HEK293 (cell line): ENCODE data around the gene CEMIP2.

Source experiments
- CTCF ChIA-PET: fragments of 350-600 bp; formaldehyde crosslinking; extraction: SDS; loops from one replicate; lab custom pipeline; 2021; ENCODE audit warnings: antibody characterized with exemption; lab: Yijun Ruan, JAX
- POLR2A ChIA-PET: fragments of 300-600 bp; formaldehyde crosslinking; extraction: SDS; loops from one replicate; lab custom pipeline; 2020; ENCODE audit warnings: antibody characterized with exemption, inconsistent platforms; lab: Yijun Ruan, JAX
- H3K27ac ChIP-seq: fragments of 200-500 bp; sonication (Bioruptor generic); 2 replicates; pipeline ENCODE4 v1.5.1; 2014; ENCODE audit warnings: low read depth, low read length, control low read depth, inconsistent platforms; ENCODE audit errors: extremely low read depth
- H3K36me3 ChIP-seq, 2 experiments: fragments of 200-500 bp in 1 of 2; sonication (Bioruptor generic) in 1 of 2; 1 replicate in 1 of 2; 2 replicates in 1 of 2; pipeline ENCODE4 v1.5.1; 2014 to 2017; ENCODE audit warnings: inconsistent platforms in 2 of 2, low read length in 2 of 2; ENCODE audit not compliant: control insufficient read depth in 2 of 2, insufficient read depth in 1 of 2
- H3K4me1 ChIP-seq: fragments of 200-500 bp; sonication (Bioruptor generic); 2 replicates; pipeline ENCODE4 v1.5.1; 2014; ENCODE audit warnings: mild to moderate bottlenecking, low read length, inconsistent platforms; ENCODE audit not compliant: control insufficient read depth, insufficient read depth
- H3K4me3 ChIP-seq: 2 replicates; pipeline ENCODE4 v1.5.1; 2011; ENCODE audit warnings: low read depth, mild to moderate bottlenecking, control low read depth, low read length, moderate library complexity
- H3K9me3 ChIP-seq: fragments of 200-500 bp; sonication (Bioruptor generic); 2 replicates; pipeline ENCODE4 v1.5.1; 2014; ENCODE audit warnings: low read depth, low read length, inconsistent platforms; ENCODE audit not compliant: control insufficient read depth, insufficient read depth
- GLIS2 ChIP-seq: fragments of 450-650 bp; formaldehyde crosslinking; IDR thresholded peaks from 2 replicates; pipeline ENCODE4 v1.5.1; 2016; ENCODE audit warnings: missing biosample characterization, missing genetic modification characterization
- HOXA7 ChIP-seq: sonication (generic); formaldehyde crosslinking; IDR thresholded peaks from 2 replicates; pipeline ENCODE4 v1.8.1; 2022; ENCODE audit warnings: missing genetic modification reagents, borderline replicate concordance
- KLF9 ChIP-seq: fragments of 450-650 bp; formaldehyde crosslinking; IDR thresholded peaks from 2 replicates; pipeline ENCODE4 v1.5.1; 2016; ENCODE audit warnings: missing biosample characterization, missing genetic modification characterization, low read depth
- MYNN ChIP-seq: fragments of 450-650 bp; formaldehyde crosslinking; IDR thresholded peaks from 2 replicates; pipeline ENCODE4 v1.5.1; 2016; ENCODE audit warnings: missing biosample characterization, missing genetic modification characterization, borderline replicate concordance
- ZBTB7A ChIP-seq: fragments of 450-650 bp; formaldehyde crosslinking; IDR thresholded peaks from 2 replicates; pipeline ENCODE4 v1.5.1; 2016; ENCODE audit warnings: low read depth, missing biosample characterization, missing genetic modification characterization
- ZNF10 ChIP-seq: fragments of 450-650 bp; formaldehyde crosslinking; IDR thresholded peaks from 2 replicates; pipeline ENCODE4 v1.5.1; 2017; ENCODE audit warnings: missing biosample characterization, missing genetic modification characterization
- ZNF114 ChIP-seq: fragments of 450-650 bp; formaldehyde crosslinking; IDR thresholded peaks from 2 replicates; pipeline ENCODE4 v1.5.0; 2017; ENCODE audit warnings: missing biosample characterization, missing genetic modification characterization
- ZNF132 ChIP-seq: fragments of 450-650 bp; formaldehyde crosslinking; IDR thresholded peaks from 2 replicates; pipeline ENCODE4 v1.5.1; 2017; ENCODE audit warnings: missing biosample characterization, missing genetic modification characterization, borderline replicate concordance
- ZNF23 ChIP-seq: fragments of 450-650 bp; formaldehyde crosslinking; IDR thresholded peaks from 2 replicates; pipeline ENCODE4 v1.5.1; 2016; ENCODE audit warnings: missing biosample characterization, missing genetic modification characterization, borderline replicate concordance
- ZNF248 ChIP-seq: fragments of 450-650 bp; formaldehyde crosslinking; IDR thresholded peaks from 2 replicates; pipeline ENCODE4 v1.5.1; 2017; ENCODE audit warnings: missing biosample characterization, missing genetic modification characterization
- ZNF292 ChIP-seq: fragments of 450-650 bp; formaldehyde crosslinking; IDR thresholded peaks from 2 replicates; pipeline ENCODE4 v1.5.1; 2016; ENCODE audit warnings: low read depth, missing biosample characterization, missing genetic modification characterization, borderline replicate concordance
- ZNF366 ChIP-seq: fragments of 450-650 bp; formaldehyde crosslinking; conservative IDR thresholded peaks from 2 replicates; pipeline ENCODE4 v1.5.1; 2016; ENCODE audit warnings: missing biosample characterization, missing genetic modification characterization
- ZNF404 ChIP-seq: fragments of 450-650 bp; formaldehyde crosslinking; IDR thresholded peaks from 2 replicates; pipeline ENCODE4 v1.5.1; 2017; ENCODE audit warnings: missing biosample characterization, missing genetic modification characterization
- ZNF433 ChIP-seq: fragments of 450-650 bp; formaldehyde crosslinking; IDR thresholded peaks from 2 replicates; pipeline ENCODE4 v1.5.1; 2016; ENCODE audit warnings: missing biosample characterization, missing genetic modification characterization, low read depth
- ZNF48 ChIP-seq: fragments of 450-650 bp; formaldehyde crosslinking; IDR thresholded peaks from 2 replicates; pipeline ENCODE4 v1.5.1; 2016; ENCODE audit warnings: missing biosample characterization, missing genetic modification characterization
- ZNF521 ChIP-seq: fragments of 450-650 bp; formaldehyde crosslinking; IDR thresholded peaks from 2 replicates; pipeline ENCODE4 v1.5.1; 2017; ENCODE audit warnings: missing biosample characterization, mild to moderate bottlenecking, missing genetic modification characterization
- ZNF658 ChIP-seq: fragments of 450-650 bp; formaldehyde crosslinking; IDR thresholded peaks from 2 replicates; pipeline ENCODE4; 2016; ENCODE audit warnings: missing biosample characterization, missing genetic modification characterization
- ZNF664 ChIP-seq: fragments of 450-650 bp; formaldehyde crosslinking; IDR thresholded peaks from 2 replicates; pipeline ENCODE4 v1.5.1; 2016; ENCODE audit warnings: missing biosample characterization, missing genetic modification characterization
- ZNF76 ChIP-seq: fragments of 450-650 bp; formaldehyde crosslinking; IDR thresholded peaks from 2 replicates; pipeline ENCODE4; 2016; ENCODE audit warnings: low read depth, missing biosample characterization, missing genetic modification characterization, borderline replicate concordance
- ZNF768 ChIP-seq: fragments of 450-650 bp; formaldehyde crosslinking; IDR thresholded peaks from 2 replicates; pipeline ENCODE4 v1.5.1; 2018; ENCODE audit warnings: missing biosample characterization, mild to moderate bottlenecking, missing genetic modification characterization
- ZXDB ChIP-seq: fragments of 450-650 bp; formaldehyde crosslinking; IDR thresholded peaks from 2 replicates; pipeline ENCODE4 v1.5.1; 2016; ENCODE audit warnings: missing biosample characterization, missing genetic modification characterization
- TF ChIP-seq, protein P1 (sequence below): fragments of 450-650 bp; formaldehyde crosslinking; IDR thresholded peaks from 2 replicates; pipeline ENCODE4 v1.5.1; 2017; ENCODE audit warnings: missing biosample characterization, missing genetic modification characterization
- TF ChIP-seq, protein P2 (sequence below): fragments of 450-650 bp; formaldehyde crosslinking; IDR thresholded peaks from 2 replicates; pipeline ENCODE4 v1.5.1; 2016; ENCODE audit warnings: missing biosample characterization, missing genetic modification characterization
- TF ChIP-seq, protein P3 (sequence below): fragments of 450-650 bp; formaldehyde crosslinking; IDR thresholded peaks from 2 replicates; pipeline ENCODE4 v1.5.1; 2017; ENCODE audit warnings: missing biosample characterization, mild to moderate bottlenecking, missing genetic modification characterization, moderate library complexity
- TF ChIP-seq, protein P4 (sequence below): fragments of 450-650 bp; formaldehyde crosslinking; IDR thresholded peaks from 2 replicates; pipeline ENCODE4 v1.5.1; 2016; ENCODE audit warnings: missing biosample characterization, missing genetic modification characterization
- TF ChIP-seq, protein P5 (sequence below): fragments of 450-650 bp; formaldehyde crosslinking; IDR thresholded peaks from 2 replicates; pipeline ENCODE4; 2016; ENCODE audit warnings: missing biosample characterization, missing genetic modification characterization
- TF ChIP-seq, protein P6 (sequence below): fragments of 450-650 bp; formaldehyde crosslinking; IDR thresholded peaks from 2 replicates; pipeline ENCODE4 v1.5.1; 2016; ENCODE audit warnings: missing biosample characterization, missing genetic modification characterization

The CEMIP2 gene

DNA sequence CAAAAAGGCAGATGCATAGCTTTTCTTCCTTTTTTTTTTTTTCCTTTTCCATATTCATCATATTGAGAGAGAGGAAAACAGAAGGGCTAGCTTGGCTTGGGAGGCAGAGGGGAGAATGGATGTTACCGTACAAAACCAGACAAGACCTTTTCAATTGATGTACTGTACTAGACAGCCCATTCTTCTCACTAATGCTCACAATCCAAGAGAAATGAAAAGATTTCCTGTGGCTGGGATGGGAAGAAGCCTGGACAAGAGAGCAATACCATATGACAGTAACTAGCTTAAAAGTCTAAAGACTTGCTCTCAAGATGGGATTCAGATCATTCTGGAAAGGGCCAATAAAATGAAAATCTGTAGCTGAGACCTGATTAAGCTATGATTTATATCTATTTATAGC is 3.4 kb downstream of the CEMIP2 start:
- Histone ChIP-seq H3K4me1 (peaks cover 4% of the 10 kb centered on the region; the same call in 1 of the 2 replicates), H3K27ac (no peak overlapping the region), H3K9me3 (no peaks in the 10 kb centered on the region), H3K36me3 (no peaks in the 10 kb centered on the region), H3K4me3 (no peak overlapping the region)
- POLR2A ChIA-PET: interaction anchor here (1.1 kb wide), 2 partner anchors 83 to 146 kb away, joined by 3 read pairs; partner anchors contain the start of genes ABHD17B and C9orf85
- CTCF ChIA-PET: interaction anchor here (0.8 to 0.9 kb wide), 2 partner anchors 42 to 49 kb away, joined by 3 to 4 read pairs; no protein-coding TSS in a partner anchor
- TF ChIP-seq, protein P1, sequence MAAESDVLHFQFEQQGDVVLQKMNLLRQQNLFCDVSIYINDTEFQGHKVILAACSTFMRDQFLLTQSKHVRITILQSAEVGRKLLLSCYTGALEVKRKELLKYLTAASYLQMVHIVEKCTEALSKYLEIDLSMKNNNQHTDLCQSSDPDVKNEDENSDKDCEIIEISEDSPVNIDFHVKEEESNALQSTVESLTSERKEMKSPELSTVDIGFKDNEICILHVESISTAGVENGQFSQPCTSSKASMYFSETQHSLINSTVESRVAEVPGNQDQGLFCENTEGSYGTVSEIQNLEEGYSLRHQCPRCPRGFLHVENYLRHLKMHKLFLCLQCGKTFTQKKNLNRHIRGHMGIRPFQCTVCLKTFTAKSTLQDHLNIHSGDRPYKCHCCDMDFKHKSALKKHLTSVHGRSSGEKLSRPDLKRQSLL: no peak
- TF ChIP-seq ZBTB7A (tag by site-specific recombination) (no peak), ZNF292 (tag by site-specific recombination) (no peak), HOXA7 (no peak), ZNF248 (tag by site-specific recombination) (no peak), ZNF521 (tag by site-specific recombination) (no peak)
- TF ChIP-seq, protein P2, sequence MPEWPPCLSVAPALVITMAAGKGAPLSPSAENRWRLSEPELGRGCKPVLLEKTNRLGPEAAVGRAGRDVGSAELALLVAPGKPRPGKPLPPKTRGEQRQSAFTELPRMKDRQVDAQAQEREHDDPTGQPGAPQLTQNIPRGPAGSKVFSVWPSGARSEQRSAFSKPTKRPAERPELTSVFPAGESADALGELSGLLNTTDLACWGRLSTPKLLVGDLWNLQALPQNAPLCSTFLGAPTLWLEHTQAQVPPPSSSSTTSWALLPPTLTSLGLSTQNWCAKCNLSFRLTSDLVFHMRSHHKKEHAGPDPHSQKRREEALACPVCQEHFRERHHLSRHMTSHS: no peak
- TF ChIP-seq, protein P3, sequence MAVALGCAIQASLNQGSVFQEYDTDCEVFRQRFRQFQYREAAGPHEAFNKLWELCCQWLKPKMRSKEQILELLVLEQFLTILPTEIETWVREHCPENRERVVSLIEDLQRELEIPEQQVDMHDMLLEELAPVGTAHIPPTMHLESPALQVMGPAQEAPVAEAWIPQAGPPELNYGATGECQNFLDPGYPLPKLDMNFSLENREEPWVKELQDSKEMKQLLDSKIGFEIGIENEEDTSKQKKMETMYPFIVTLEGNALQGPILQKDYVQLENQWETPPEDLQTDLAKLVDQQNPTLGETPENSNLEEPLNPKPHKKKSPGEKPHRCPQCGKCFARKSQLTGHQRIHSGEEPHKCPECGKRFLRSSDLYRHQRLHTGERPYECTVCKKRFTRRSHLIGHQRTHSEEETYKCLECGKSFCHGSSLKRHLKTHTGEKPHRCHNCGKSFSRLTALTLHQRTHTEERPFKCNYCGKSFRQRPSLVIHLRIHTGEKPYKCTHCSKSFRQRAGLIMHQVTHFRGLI (tag by site-specific recombination): no peak

DNA sequence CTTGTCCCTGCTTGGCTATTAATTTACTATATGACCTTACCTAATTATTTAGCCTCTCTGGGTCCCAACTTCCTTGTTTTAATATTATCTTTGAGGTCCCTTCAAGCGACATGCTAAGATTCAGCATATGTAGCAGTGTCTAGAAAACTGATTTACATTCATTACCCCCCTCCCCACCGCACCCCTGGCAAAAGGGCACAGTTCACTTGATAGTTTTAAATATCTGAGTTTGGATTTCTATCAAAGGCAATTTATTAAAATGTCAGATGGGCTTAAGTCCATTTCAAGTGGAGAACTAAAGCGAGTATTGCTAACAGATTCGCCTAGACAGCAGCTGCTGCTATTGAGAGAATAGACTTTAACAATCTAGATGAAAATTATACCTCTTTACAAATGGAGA is 3.9 kb downstream of the CEMIP2 start:
- CTCF ChIA-PET: interaction anchor here (0.8 kb wide), 1 partner anchor 42 kb away, joined by 3 read pairs; no protein-coding TSS in a partner anchor
- Histone ChIP-seq H3K36me3 (no peaks in the 10 kb centered on the region), H3K4me1 (peaks cover 4% of the 10 kb centered on the region; the same call in 1 of the 2 replicates), H3K4me3 (no peak overlapping the region), H3K27ac (no peak overlapping the region), H3K9me3 (no peaks in the 10 kb centered on the region)
- TF ChIP-seq ZNF48 (tag by site-specific recombination): no peak
- TF ChIP-seq MYNN (tag by site-specific recombination): no peak
- no peak for TF ChIP-seq ZNF114 (tag by site-specific recombination)
- TF ChIP-seq ZNF658 (tag by site-specific recombination): no peak
- TF ChIP-seq ZNF10 (tag by site-specific recombination): no peak
- no peak for TF ChIP-seq ZNF404 (tag by site-specific recombination)
- no peak for TF ChIP-seq ZNF366 (tag by site-specific recombination)
- no peak for TF ChIP-seq ZNF664
- no peak for TF ChIP-seq ZNF433 (tag by site-specific recombination)
- TF ChIP-seq, protein P4, sequence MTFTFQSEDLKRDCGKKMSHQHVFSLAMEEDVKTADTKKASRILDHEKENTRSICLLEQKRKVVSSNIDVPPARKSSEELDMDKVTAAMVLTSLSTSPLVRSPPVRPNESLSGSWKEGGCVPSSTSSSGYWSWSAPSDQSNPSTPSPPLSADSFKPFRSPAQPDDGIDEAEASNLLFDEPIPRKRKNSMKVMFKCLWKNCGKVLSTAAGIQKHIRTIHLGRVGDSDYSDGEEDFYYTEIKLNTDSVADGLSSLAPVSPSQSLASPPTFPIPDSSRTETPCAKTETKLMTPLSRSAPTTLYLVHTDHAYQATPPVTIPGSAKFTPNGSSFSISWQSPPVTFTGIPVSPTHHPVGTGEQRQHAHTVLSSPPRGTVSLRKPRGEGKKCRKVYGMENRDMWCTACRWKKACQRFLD: no peak
- no peak for TF ChIP-seq ZNF76 (tag by site-specific recombination)
- TF ChIP-seq GLIS2 (tag by site-specific recombination): no peak
- no peak for TF ChIP-seq ZNF132 (tag by site-specific recombination)
- TF ChIP-seq, protein P5, sequence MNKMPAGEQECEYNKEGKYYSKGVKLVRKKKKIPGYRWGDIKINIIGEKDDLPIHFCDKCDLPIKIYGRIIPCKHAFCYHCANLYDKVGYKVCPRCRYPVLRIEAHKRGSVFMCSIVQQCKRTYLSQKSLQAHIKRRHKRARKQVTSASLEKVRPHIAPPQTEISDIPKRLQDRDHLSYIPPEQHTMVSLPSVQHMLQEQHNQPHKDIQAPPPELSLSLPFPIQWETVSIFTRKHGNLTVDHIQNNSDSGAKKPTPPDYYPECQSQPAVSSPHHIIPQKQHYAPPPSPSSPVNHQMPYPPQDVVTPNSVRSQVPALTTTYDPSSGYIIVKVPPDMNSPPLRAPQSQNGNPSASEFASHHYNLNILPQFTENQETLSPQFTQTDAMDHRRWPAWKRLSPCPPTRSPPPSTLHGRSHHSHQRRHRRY (tag by site-specific recombination): no peak
- TF ChIP-seq, protein P6, sequence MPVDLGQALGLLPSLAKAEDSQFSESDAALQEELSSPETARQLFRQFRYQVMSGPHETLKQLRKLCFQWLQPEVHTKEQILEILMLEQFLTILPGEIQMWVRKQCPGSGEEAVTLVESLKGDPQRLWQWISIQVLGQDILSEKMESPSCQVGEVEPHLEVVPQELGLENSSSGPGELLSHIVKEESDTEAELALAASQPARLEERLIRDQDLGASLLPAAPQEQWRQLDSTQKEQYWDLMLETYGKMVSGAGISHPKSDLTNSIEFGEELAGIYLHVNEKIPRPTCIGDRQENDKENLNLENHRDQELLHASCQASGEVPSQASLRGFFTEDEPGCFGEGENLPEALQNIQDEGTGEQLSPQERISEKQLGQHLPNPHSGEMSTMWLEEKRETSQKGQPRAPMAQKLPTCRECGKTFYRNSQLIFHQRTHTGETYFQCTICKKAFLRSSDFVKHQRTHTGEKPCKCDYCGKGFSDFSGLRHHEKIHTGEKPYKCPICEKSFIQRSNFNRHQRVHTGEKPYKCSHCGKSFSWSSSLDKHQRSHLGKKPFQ (tag by site-specific recombination): no peak
- no peak for TF ChIP-seq ZNF768 (tag by site-specific recombination)
- no peak for TF ChIP-seq KLF9
- no peak for TF ChIP-seq ZNF23
- no peak for TF ChIP-seq ZXDB (tag by site-specific recombination)
- POLR2A ChIA-PET: interaction anchor here (1.1 kb wide), 2 partner anchors 83 to 147 kb away, joined by 3 read pairs; partner anchors contain the start of genes ABHD17B and C9orf85
